BLaER1 (cell line): Measurements from ENCODE around the gene CHAMP1.

ENCODE experiments used
- H3K27ac ChIP-seq: shearing (Covaris generic); formaldehyde crosslinking; 2 replicates; pipeline ENCODE4 v1.8.1; 2022
- H3K27me3 ChIP-seq: shearing (Covaris generic); formaldehyde crosslinking; 2 replicates; pipeline ENCODE4 v1.8.1; 2022
- H3K36me3 ChIP-seq: shearing (Covaris generic); formaldehyde crosslinking; 2 replicates; pipeline ENCODE4 v1.8.1; 2022
- H3K4me1 ChIP-seq: shearing (Covaris generic); formaldehyde crosslinking; 2 replicates; pipeline ENCODE4 v1.8.1; 2022
- H3K4me2 ChIP-seq: shearing (Covaris generic); formaldehyde crosslinking; 2 replicates; pipeline ENCODE4 v1.8.1; 2022
- H3K4me3 ChIP-seq: shearing (Covaris generic); formaldehyde crosslinking; 2 replicates; pipeline ENCODE4 v1.8.1; 2022
- H3K9ac ChIP-seq: shearing (Covaris generic); formaldehyde crosslinking; 2 replicates; pipeline ENCODE4 v1.8.1; 2022
- H3K9me3 ChIP-seq: shearing (Covaris generic); formaldehyde crosslinking; 2 replicates; pipeline ENCODE4 v1.8.1; 2022
- H4K20me1 ChIP-seq: shearing (Covaris generic); formaldehyde crosslinking; 2 replicates; pipeline ENCODE4 v1.8.1; 2022
- Cebpa-rat ChIP-seq: shearing (Covaris generic); IDR thresholded peaks from 2 replicates; pipeline ENCODE4 v1.8.1; 2022

Gene CHAMP1

GRCh38 chr13:114296902-114297301 is 17.4 kb upstream of the CHAMP1 start:
- Histone ChIP-seq H3K4me2 (no peak overlapping the region), H3K9me3 (no peaks in the 10 kb centered on the region), H3K27me3 (no peaks in the 10 kb centered on the region), H3K9ac (0 out of 2 replicates have a peak overlapping the region, but pooled peaks have one; percentile 1), H3K36me3 (peaks cover 63% of the 10 kb centered on the region), H3K4me1 (peaks cover 36% of the 10 kb centered on the region), H4K20me1 (no peaks in the 10 kb centered on the region), H3K27ac (no peak overlapping the region), H3K4me3 (no peak overlapping the region)
- no peak for TF ChIP-seq Cebpa-rat

GRCh38 chr13:114298866-114299265 is 15.4 kb upstream of the CHAMP1 start:
- Histone ChIP-seq H3K4me2 (no peak overlapping the region), H3K9me3 (no peaks in the 10 kb centered on the region), H3K4me3 (no peak overlapping the region), H3K9ac (0 out of 2 replicates have a peak overlapping the region, but pooled peaks have one; percentile 5), H3K27me3 (no peaks in the 10 kb centered on the region), H3K27ac (no peak overlapping the region), H3K36me3 (peaks cover 72% of the 10 kb centered on the region), H4K20me1 (no peaks in the 10 kb centered on the region), H3K4me1 (peaks cover 31% of the 10 kb centered on the region)
- TF ChIP-seq Cebpa-rat, result no peak

DNA sequence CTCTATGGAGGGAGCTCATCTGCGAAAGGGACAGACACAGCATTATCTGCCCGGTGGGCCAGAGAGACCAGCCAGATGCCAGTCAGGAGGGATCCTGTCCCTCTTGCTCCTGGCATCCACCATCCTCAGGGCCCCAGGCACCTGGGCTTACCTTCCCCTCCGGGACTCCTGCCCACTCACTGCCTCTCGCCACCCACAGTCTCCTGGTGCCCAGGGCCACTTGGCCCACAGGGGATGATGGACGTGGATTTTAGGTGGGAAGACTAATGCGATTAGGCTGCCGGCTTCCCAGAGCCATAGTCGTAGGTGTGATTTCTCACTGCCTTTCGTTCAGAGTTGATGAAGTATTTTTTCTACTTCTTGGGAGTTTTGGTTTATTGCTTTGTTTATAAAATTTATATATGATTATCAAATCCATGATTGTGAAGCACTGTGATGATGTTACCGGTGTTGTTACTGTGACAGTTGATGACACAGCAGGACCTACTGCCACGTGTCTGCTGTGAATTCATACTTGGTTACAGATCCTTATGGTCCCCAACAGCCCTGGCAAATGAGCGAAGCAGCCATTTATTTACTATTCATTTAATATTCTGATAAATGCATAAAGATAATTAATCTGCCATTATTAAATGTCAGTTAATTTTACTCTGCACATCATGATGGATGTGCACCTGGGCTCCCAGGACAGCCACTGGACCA is 14.5 kb upstream of the CHAMP1 start:
- H3K27ac ChIP-seq, result no peak overlapping the region
- H3K27me3 ChIP-seq, result no peaks in the 10 kb centered on the region
- H3K36me3 ChIP-seq, result peaks cover 81% of the 10 kb centered on the region
- TF ChIP-seq Cebpa-rat, result no peak
- no peak overlapping the region for H3K9ac ChIP-seq
- H3K4me3 ChIP-seq, result no peak overlapping the region
- H3K9me3 ChIP-seq, result no peaks in the 10 kb centered on the region
- H4K20me1 ChIP-seq, result no peaks in the 10 kb centered on the region
- H3K4me2 ChIP-seq, result no peak overlapping the region
- peaks cover 22% of the 10 kb centered on the region for H3K4me1 ChIP-seq

- no peak for TF ChIP-seq Cebpa-rat
- Histone ChIP-seq H4K20me1 (no peaks in the 10 kb centered on the region), H3K27ac (no peak overlapping the region), H3K4me3 (no peak overlapping the region), H3K36me3 (peaks cover 77% of the 10 kb centered on the region), H3K9me3 (no peaks in the 10 kb centered on the region), H3K4me1 (no peaks in the 10 kb centered on the region), H3K4me2 (no peak overlapping the region), H3K27me3 (no peaks in the 10 kb centered on the region), H3K9ac (no peak overlapping the region)
These were observed 10.5 kb upstream of the CHAMP1 start for GRCh38 chr13:114303700-114304327.

DNA sequence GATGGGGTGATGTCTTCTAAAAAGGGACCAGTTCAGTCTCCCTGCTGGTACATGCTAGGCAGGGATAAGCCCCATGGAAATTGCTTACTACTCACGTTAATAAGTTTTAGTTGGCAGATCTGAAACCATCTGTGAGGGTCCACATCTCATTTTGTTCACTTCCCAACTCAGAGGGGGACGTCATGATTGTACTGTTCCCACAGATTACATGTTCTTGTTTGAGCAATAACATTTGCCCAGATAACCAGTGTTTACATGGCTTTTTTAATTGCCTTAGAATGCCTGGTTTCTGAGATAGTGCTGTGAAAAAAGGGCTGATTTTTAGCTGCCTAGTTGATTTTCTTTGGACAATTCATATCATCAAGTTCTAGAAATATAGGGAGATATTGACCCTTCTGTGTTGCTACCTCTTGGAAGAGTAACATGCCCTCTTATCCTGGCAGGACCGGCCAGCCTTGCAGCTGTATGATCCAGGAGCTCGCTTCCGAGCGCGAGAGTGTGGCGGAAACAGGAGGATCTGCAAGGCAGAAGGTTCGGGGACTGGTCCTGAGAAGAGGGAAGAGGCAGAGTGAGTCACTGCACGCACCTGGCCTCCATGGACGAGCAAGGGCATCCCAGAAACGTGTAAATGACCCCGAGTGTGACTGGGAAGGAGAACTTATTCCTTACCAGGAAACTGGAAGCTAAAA is 9.8 kb upstream of the CHAMP1 start:
- H3K4me2 ChIP-seq, result no peak overlapping the region
- peaks cover 70% of the 10 kb centered on the region for H3K36me3 ChIP-seq
- no peak overlapping the region for H3K9ac ChIP-seq
- no peaks in the 10 kb centered on the region for H3K9me3 ChIP-seq
- no peak for TF ChIP-seq Cebpa-rat
- H3K4me3 ChIP-seq, result no peak overlapping the region
- H3K27me3 ChIP-seq, result no peaks in the 10 kb centered on the region
- H3K27ac ChIP-seq, result no peak overlapping the region
- H3K4me1 ChIP-seq, result 0 out of 2 replicates have a peak, but pooled peaks cover under 1% of the 10 kb centered on the region
- H4K20me1 ChIP-seq, result no peaks in the 10 kb centered on the region

- Histone ChIP-seq H3K9ac (no peak overlapping the region), H3K4me3 (no peak overlapping the region), H3K27me3 (no peaks in the 10 kb centered on the region), H3K4me2 (no peak overlapping the region), H3K4me1 (peaks cover 44% of the 10 kb centered on the region), H3K36me3 (peaks cover 24% of the 10 kb centered on the region), H3K9me3 (no peaks in the 10 kb centered on the region), H3K27ac (no peak overlapping the region), H4K20me1 (no peaks in the 10 kb centered on the region)
- TF ChIP-seq Cebpa-rat, result no peak
These were observed 5.2 kb upstream of the CHAMP1 start for GRCh38 chr13:114309086-114309485.

- peak overlapping the region; percentile 15; the same call in 1 of the 2 replicates for H3K4me2 ChIP-seq
- TF ChIP-seq Cebpa-rat, result no peak
- no peak overlapping the region for H3K9ac ChIP-seq
- H3K36me3 ChIP-seq, result peaks cover 16% of the 10 kb centered on the region
- no peak overlapping the region for H3K4me3 ChIP-seq
- no peaks in the 10 kb centered on the region for H3K9me3 ChIP-seq
- no peak overlapping the region for H3K27ac ChIP-seq
- H3K4me1 ChIP-seq, result peaks cover 44% of the 10 kb centered on the region
- H3K27me3 ChIP-seq, result no peaks in the 10 kb centered on the region
- peaks cover 3% of the 10 kb centered on the region; the same call in 1 of the 2 replicates for H4K20me1 ChIP-seq
These were observed 4.4 kb upstream of the CHAMP1 start for GRCh38 chr13:114309806-114310410.

DNA sequence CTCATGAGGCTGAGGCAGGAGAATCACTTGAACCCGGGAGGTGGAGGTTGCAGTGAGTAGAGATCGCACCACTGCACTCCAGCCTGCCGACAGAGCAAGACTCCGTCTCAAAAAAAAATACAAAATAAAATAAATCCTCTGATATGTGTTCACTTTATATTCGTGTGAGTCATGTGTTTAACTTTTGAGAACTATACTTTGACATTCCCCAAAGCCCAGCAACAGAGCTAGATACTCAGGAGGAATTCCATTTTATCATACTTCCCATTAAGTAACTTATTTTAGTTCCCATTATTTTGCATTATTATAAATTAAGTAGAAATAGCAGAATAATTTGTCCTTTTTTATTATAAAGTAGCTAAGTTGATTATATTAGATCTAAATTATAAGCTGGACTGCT is 3.3 kb upstream of the CHAMP1 start:
- no peak for TF ChIP-seq Cebpa-rat
- Histone ChIP-seq H3K9me3 (no peaks in the 10 kb centered on the region), H3K4me3 (no peak overlapping the region), H3K9ac (no peak overlapping the region), H3K4me2 (peak overlapping the region; percentile 8; the same call in 1 of the 2 replicates), H3K27me3 (no peaks in the 10 kb centered on the region), H3K4me1 (peaks cover 53% of the 10 kb centered on the region), H3K36me3 (peaks cover 13% of the 10 kb centered on the region), H4K20me1 (peaks cover 13% of the 10 kb centered on the region), H3K27ac (no peak overlapping the region)

DNA sequence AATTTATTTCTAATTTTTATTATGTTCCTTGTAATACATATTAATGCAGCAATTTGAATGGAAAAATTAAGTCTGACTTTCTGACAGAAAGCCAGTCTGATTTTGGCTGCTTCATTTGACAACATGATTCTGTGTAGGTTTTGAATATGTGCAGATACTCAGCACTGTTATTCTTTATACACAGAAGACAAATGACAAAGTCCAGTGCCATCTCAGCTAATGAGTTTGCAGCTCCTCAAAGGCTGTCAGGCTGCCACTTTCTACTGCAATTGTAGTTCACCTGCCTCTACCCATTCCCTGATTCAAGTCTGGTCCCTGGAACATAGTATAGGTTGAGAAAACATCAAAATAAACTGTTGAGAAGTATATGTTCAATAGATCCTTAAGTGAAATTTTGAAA is 2.9 kb upstream of the CHAMP1 start:
- Histone ChIP-seq H4K20me1 (peaks cover 17% of the 10 kb centered on the region), H3K9ac (0 out of 2 replicates have a peak overlapping the region, but pooled peaks have one; percentile 2), H3K27ac (no peak overlapping the region), H3K27me3 (no peaks in the 10 kb centered on the region), H3K4me3 (no peak overlapping the region), H3K9me3 (no peaks in the 10 kb centered on the region), H3K4me2 (peak overlapping the region; percentile 79), H3K4me1 (peaks cover 57% of the 10 kb centered on the region), H3K36me3 (peaks cover 8% of the 10 kb centered on the region)
- TF ChIP-seq Cebpa-rat, result no peak
